Measurements from ENCODE around the gene SCN9A.
"Not testable (repeated sequence)": the region's sequence is repeated elsewhere in the genome, so short reads cannot be mapped to it uniquely, and the experiment has no call there.

Gene SCN9A

DNA sequence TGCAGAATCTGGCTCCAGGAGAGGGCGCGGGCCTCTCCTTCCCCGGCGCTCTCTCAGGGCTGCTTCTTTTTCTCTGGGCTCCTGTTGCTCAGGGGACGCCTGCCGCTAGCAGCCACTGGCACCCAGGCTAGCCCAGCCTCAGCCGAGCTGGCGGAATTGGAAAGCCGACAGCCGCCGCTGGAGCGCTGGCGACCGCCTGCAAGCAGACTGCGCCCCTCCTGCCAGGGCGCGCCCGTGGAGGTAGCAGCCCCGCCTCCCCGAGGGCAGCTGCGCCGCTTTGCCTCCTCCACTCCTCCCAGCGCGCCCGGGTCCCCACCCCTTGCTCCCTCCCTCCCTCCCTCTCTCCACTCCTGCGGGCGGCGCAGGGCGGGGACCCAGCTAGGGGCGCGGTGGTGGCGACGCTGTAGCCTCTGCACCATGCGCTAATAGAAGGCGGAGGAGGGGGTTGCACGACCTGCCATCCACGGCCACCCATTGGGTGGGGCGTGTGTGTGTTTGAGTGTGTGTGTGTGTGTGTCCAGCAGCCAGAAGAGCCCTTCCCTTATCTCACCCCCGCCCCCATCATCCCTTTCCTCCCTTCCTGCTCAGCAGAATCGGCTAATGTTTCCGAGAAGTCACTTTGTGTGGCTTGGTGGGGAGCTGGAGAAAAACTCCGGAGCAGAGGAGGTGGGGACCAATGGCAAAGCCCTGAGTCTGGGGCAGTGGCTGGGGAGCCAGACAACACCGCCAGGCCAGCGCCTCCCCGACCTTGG, at the start of gene SCN9A:
Gene SCN9A, minus strand, starts transcription at position 209 of the 752 bp plus-strand sequence. CDS start 64,188 bp downstream, outside the sequence.
- DNase-seq = no peak

DNA sequence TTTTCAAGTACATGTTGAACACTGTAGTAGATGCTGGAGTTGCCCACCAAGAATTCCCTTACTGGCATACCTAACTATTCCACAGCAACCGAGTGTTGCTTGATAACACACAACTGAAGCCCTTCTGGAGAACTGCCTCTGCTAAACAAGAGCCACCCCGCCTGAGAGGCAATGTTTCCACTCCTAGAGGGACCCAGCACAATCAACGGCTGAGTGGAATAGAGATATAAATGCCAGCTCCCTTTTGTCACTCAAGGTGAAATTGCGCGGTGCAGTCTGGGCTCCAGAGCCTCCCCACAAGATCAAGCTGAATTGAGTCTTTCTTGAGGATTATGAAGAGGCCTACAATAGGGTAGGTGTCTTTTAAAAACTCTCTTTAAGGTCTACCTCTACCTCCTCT, 49.1 kb upstream of the SCN9A start:
- DNase-seq = no peak

DNA sequence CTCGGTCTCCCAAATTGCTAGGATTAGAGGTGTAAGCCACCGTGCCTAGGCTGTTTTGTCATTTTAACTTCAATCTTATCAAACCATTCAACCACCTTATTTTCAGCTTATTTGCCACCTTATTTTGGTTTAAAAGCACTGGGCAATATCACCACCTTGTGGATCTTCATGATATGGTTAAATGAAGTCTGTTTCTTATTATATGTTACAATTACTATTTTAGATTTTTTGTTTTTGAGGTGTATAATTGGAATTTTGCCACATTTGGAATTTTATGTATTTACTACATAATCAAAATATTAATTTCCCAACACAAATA, 43.8 kb upstream of the SCN9A start:
- no peak for DNase-seq

DNA sequence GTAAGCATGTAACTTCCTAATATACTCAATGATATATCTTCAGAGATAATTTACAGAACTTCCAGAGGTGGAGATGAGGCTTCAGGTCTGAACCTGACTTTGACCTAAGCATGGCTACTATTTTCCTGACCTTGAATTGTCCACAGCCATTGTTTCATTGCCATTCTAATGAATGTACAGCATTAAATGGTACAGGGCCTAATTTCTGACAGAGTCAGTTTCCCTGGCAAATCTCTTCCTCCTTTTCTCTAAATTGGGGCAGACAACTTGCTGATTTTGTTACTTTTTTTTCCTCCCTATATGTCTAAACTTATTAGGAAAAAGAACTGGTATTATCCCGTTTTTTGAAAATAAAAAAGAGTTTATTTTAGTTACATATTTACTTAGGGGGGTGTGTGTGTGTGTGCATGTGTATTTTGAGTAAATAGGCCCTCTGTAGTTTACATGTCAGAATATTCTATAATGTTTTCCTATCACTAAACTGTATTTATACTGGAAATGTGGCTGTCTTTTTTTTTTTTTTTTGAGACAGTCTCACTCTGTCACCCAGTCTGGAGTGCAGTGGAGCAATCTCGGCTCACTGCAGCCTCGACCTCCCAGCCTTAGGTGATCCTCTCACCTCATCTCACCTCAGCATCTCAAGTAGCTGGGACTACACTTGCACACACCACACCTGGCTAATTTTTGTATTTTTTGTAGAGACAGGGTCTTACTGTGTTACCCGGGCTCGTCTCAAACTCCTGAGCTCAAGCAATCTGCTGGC, 43.3 kb upstream of the SCN9A start:
- no peak for DNase-seq

DNA sequence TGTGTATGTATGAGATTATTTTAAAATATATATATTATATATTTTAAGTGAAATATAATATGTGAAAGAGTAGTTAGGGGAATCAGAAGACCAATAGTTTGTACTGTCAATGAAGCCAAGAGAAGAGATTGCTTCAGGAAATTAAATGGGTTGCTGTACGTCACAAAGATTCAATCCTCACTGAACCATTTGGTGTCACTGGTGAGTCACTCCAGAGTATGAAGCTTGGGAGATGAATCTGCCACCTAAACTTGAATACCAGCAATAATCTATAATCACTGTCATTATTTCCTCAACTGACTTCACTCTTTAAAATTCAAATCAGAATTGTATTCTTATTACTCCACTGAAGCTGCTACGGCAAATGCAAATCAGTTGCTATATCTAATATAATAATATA, 41.9 kb upstream of the SCN9A start:
- DNase-seq = no peak

DNA sequence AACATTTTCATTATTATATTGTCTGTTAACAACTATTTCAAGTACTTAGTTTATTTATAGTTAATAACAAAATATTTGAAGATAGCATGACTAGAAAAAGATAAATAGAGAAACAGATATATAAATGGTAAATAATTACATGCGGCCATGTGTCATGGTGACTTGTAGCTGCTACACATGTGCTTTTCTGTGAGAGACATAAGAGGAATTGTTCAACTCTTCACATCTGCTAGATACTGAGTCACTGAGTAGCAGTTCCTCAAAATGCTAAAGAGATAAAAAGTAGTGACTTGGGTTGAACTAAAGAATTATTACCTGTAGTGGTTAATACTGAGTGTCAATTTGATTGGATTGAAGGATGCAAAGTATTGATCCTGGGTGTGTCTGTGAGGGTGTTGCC, 37.5 kb upstream of the SCN9A start:
- no peak for DNase-seq

DNA sequence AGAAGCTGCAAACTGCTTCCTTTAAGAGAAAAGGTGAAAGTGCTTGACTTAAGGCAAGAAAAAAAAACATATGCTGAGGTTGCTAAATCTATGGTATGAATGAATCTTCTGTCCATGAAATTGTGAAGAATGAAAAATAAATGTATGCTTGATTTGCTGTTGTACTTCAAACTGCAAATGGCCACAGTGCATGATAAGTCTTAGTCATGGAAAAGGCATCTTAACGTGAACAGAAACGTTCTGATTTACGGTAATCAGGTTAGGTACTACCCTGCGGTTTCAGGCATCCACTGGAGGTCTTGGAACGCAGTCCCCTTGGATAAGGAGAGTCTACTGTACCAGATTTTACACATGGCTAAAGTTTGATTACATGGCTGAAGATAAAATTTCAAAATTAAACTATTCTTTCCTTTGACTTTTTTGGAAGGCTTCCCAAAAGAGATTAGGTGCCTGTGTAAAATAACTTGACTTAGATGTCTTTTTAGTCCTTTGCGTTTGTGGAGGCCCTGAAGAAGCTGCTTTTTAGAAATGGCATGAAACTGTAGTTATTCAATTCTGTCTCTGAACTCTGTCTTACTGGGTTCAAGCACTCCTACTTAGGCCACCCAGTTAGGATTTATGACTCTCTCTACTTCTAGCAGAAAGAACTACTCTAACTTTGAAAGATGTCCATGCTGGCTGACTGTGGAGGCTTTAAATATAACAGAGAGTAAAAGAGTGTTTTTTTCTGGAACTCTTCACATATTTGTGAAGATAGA, 35.9 kb upstream of the SCN9A start:
- no peak for DNase-seq

DNA sequence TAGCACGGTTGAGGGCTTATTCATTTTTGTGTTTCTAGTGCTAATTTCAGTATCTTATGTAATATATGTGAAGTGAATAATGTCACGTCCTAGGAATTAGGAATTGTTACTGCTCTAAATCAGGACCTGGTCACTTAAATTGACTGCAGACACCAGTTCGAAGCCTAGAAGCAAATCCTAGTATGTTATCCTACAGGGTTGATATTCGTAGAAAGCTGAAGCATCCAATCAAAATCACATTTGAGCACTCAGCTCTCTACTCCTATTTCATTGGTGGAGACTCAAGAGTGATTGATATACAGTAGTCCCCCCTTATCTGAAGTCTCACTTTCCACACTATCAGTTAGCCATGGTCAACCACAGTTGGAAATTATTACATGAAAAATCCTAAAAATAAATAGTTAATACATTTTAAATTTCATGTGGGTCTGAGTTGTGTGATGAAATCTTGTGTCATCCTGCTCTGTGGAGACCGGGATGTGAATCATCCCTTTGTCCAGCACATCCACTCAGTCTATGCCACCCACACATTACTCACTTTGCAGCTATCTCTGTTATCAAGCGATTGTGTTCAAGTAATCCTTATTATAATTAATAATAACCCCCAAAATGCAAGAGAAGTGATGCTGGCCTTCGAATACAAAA, 35.2 kb upstream of the SCN9A start:
- DNase-seq = no peak

DNA sequence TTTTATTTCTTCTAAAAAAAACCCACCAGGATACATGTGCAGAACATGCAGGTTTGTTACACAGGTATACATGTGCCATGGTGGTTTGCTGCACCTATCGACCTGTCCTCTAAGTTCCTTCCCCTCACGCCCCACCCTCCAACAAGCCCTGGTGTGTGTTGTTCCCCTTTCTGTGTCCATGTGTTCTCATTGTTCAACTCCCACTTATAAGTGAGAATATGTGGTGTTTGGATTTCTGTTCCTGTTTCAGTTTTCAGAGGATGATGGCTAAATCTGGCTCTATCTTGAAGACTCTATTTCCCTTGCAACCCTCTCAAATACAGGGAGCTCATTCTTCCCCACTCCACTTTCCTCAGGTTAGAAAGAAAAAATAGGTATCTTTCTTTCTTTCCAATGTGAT, 32.0 kb upstream of the SCN9A start:
- not testable (repeated sequence) for DNase-seq

DNA sequence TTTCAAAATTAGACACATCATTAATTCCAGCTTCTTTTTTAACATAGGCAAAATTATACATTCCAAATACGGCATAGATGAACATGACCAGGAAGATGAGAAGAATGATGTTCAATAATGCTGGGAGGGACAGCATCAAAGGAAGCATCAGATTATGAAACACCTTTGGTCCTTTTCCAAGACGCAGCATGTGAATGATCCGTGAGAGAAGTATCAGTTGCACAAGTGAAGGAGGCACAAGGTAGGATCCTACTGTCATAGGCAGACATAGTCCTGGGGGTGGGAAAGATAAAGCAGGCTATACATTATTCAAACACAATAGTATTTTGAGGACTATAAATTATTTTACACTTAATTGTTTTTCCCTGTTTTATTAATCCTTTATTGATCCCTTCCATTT, 30.6 kb upstream of the SCN9A start:
- DNase-seq = no peak

DNA sequence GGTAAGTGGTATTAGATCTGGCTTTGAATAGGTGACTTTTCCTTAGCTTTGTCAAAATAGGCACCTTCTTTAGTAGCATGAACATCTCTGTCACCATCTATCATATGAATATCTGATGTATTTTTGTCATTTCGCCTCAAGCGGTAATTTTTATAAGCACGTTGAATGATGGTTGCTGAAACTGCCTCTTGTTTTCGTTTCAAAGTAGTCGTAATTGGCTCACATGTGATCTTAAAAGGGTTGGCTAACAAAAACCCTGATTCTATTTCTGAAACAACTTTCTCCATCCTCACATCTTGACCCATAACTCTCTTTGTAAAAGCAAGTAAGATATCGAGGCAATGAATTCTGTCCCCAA, 29.8 kb upstream of the SCN9A start:
- no peak for DNase-seq

DNA sequence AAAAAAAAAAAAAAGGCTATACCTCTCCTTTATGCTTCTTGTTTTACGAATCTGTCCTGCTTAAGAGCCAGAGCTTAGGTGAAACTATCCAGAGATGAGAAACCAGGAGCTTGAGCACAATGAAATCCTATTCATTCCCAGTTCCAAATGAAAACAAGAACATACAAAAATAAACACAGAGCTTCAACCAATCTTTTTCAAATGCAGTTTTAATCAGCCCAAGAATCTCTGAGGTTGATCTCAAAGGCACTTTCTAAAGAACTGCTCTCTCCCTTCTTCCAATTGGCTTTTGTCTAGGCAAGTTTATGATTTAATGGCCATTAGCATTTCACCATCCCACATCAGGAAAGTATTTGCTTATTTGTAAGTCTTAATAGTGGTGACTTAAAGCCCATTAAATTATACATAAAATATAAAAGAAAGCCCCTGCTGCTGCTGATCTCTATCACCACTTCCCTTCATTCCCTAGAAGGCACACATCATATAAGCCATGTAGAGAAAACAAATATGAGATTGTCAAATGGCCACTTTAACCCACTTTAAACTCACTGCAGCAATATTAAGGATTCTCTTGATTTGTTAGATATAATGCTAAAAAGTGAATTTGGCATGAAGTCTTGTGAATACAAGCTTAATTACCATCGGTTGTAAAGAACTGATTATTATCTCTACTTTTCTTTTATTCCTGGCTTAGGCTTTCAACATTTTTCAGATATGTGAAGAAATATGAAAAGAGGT, 29.3 kb upstream of the SCN9A start:
- no peak for DNase-seq

DNA sequence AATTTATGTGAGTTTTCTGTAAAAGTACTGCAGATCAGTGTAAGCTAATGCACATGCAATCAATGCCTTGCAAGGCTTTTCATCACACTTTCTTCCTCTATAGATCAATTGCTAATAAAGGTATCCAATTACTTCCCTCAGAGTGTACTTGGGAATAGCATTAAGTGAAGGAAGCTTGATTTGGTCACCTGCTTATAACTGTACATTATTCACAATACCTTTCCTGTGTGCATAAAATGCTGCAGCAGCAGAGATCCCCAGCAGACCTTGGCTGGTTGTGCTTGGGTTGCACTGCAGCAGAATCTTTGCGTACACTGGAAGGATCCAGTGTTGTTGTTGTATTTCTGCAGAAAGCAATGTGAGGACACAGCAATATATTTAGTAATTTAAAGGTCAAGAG, 18.5 kb upstream of the SCN9A start:
- DNase-seq = no peak

DNA sequence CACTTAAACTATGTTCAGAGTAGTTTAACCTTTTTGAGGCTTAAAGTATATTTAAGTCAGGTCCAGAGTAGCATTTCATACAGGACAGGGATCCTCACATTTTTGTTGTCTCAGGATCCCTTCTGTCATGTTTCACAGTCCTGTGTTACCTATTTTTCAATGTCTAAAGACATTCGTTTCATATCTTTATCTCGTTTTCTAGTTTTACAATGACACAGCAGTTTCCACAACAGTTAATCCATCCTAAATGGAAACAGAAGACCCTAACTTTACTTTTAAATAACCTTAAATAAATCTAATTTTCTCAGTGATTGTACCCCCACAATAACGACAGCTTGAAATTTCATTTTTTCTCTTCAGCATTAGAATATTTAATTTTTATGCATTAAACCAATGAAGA, 17.3 kb upstream of the SCN9A start:
- DNase-seq = no peak

DNA sequence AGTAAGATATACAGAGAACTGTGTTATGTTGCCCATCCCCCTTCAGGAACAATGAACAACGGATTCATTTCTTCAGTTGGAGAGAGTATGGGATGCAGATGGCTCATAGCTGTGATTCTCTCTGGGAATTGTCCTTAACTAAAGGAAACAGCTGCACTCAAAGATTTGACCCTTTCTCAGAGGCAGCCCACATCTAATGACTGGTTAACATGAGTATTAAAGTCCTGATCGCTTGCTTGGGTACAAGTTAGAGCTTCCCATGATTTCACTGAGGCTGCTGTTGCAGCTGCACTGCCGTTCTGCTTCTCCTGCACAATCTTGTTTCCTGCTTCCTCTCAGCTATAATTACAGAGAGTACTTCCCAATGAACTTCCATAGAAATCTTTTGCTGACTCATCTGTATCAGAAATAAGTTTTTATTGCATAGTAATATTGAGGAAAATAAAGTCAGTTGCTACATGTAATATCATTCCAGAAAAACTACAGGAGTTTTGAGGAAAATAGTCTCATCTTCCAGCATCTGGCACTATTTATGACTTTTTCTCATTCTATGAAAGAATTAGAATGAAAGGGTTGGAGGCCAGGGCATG, 12.8 kb upstream of the SCN9A start:
- DNase-seq = no peak

DNA sequence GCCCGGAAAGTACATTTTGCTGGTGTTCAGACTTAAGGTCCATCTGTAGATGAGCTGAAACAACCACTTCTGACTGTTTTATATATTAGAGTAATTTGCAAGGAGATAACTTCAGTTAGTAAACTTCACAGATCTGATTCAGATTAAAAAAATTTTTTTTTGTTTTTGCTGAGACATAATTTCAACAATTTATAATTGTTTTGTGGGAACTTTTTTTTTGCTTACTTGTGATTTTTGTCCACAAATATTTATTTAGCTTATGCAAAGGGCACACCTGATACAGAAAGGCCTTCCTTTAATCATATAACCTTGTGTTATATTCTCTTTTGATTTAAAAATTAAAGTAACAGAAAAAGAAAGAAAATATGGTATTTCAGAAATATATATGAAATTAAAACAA, 9.6 kb upstream of the SCN9A start:
- DNase-seq = no peak

DNA sequence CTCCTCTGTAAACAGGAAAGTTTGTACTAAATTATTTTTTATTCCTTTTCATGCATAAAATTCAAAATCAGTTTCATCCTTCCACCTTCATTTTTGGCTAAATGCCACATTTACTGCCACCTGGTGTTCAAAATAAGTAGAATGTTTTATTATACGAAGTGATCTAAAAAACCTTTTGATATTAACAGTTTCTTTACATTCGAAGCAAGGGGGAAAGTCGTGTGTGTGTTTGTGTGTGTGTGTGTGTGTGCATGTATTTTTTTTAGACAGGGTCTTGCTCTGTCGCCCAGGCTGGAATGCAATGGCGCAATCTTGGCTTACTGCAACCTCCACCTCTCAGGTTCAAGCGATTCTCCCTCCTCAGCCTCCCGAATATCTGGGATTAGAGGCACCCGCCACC, 9.0 kb upstream of the SCN9A start:
- DNase-seq = no peak

DNA sequence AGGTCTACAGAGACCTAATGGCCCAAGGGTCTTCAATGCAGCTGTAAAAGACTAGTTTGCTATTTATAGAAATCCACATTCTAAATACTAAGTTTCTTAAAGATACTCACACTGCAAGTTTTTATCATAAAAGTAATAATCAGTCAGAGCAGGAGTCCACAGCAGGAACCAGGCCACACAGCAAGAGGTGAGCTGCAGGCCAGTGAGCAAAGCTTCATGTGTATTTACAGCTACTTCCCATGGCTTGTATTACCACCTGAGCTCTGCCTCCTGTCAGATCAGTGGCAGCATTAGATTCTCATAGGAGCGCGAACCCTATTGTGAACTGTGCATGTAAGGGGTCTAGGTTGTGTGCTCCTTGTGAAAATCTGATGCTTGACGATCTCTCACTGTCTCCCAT, 6.7 kb upstream of the SCN9A start:
- DNase-seq = no peak

DNA sequence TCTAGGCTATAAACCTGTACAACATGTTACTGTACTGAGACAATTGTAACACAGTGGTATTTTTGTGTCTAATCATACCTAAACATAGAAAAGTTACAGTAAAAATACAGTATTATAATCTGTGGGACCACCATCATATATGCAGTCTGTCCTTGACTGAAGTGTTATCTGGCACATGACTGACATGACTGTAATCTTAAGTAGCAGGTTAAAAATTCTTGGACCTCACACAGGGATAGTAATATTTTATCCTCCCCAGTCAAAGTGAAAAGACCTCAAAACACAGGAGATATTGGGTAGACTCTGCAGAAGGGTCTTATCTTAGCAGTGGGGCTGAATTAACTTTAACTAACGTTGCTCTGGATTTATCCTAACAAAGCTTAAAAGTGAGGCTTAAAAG, 4.9 kb upstream of the SCN9A start:
- no peak for DNase-seq

DNA sequence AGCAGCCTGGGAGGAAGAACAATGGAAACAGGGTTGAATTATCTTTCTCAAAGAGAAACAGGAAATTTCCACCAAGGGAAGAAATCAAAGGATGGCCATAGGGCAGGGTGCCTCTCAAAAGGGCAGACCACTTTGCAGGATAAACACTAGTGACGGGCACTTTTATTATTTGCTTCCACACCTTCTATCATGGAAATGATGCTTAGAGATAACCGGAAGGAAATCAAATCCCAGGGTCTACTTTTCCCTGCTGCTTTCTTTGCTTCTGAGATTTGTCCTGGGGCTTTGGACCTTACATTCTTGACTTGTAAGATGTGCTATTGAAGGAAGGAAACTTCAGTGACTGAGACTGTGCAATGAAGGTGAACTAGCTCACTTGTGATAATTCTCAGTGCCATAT, 1.1 kb upstream of the SCN9A start:
- DNase-seq = no peak

DNA sequence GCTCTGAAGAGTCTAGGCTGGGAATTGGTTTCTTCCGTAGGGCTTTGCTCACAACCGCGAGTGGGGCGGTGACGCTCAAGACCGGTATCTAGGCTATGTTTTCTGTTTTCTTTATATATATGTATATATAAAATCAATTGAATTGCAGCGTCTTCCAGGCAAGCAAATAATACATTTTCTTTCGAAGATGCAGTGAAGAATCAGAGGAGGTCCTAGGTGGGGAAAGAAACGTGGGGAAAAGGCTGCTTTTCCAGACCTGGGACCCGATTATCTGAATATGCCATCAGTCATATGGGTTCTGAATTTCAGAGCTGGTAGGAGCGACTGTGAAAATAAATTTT, 714 bp upstream of the SCN9A start:
- DNase-seq = no peak

DNA sequence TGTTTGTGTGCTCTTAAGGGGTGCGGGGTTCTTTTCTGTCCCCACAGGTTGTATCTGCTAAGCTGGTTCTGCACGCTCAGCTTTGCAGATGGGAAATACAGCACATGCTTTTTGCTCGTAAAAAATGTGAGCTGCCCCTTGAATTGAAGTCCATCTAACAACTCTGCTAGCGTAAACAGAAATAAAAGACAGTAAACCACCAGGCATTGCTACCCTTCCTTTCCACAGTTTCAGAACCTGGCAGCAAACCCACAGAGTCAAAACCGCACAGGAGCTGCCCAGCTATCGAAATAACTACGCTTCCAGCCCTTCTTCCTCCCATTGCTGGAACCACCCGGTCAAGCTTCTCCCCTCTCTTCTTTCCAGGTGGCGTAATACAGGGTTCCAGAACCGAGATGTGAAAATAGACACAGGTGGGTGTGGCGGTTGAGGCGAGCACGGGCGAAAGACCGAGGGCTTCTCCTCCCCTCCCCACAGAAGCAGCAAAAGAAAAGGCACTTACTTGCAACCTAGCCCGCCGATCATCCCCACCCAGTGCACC, 479 bp downstream of the SCN9A start:
- no peak for DNase-seq
